ENCODE data around the gene KDM4B. TPM values are rescaled to one million over a fixed set of nuclear protein-coding genes. Genes with fewer than 3 reads are reported as not detected.

Gene KDM4B
- total and polyA plus RNA-seq, 4 donors, result 17.1 to 49.5 (median 24.7) TPM

DNA sequence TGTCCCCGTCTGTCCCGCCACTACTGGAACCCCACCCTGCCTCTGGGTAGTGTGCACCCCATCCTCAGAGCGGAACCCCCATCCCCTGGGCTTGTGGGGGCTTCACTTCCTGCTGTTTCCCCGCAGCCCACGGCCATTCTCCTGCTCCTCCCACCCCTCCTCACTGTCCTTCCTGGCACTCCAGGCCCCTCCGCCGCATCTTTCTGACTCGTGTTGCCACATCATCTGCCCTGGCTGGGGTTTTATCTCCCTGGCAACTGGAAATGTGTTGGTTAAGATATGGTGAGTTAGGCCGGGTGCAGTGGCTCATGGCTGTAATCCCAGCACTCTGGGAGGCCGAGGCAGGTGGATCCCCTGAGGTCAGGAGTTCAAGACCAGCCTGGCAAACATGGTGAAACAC is 37.3 kb downstream of the KDM4B start:
- TF ChIP-seq, protein P1, sequence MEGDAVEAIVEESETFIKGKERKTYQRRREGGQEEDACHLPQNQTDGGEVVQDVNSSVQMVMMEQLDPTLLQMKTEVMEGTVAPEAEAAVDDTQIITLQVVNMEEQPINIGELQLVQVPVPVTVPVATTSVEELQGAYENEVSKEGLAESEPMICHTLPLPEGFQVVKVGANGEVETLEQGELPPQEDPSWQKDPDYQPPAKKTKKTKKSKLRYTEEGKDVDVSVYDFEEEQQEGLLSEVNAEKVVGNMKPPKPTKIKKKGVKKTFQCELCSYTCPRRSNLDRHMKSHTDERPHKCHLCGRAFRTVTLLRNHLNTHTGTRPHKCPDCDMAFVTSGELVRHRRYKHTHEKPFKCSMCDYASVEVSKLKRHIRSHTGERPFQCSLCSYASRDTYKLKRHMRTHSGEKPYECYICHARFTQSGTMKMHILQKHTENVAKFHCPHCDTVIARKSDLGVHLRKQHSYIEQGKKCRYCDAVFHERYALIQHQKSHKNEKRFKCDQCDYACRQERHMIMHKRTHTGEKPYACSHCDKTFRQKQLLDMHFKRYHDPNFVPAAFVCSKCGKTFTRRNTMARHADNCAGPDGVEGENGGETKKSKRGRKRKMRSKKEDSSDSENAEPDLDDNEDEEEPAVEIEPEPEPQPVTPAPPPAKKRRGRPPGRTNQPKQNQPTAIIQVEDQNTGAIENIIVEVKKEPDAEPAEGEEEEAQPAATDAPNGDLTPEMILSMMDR (IDR thresholded peaks at IDR 0.05; ENCODE audit: control extremely low read depth, extremely low read depth), result no peak
- no peak for ATAC-seq (ENCODE audit: insufficient read depth, low FRiP score)
- WGBS, 2 donors, result 45 to 65% methylated on average over 9 to 10 of the region's 10 CpGs

DNA sequence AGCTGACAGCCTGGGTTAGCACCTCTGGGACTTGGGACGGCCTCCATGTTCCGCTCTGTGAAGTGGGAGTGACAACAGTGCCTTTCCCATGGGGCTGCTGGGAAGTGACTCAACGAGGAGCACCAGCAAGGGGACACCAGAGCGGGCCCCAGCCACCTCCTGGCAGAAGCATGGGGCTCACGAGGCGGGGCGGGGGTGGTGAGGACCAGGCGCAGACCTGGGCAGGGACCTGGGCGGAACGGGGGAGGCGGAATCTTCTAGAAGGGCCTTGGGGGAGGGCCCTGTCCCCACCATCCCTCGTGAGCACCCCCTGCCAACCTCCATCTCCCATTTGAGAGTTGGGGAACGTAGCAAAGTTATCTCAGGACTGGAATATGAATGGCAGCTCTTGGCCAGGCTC is 37.9 kb downstream of the KDM4B start:
- DNase-seq (no peak), ATAC-seq (ENCODE audit: insufficient read depth, low FRiP score) (no peak)
- Histone ChIP-seq H3K27me3 (ENCODE audit: control insufficient read depth in 3 of 3, insufficient read depth in 3 of 3, low read length in 2 of 3) (no peaks in the 10 kb centered on the region), H3K4me1 (ENCODE audit: control insufficient read depth in 5 of 5, insufficient read depth in 5 of 5, low read length in 5 of 5) (peaks cover 0 to 2% (median 0%) of the 10 kb centered on the region in 5 donors), H3K27ac (ENCODE audit: low read depth in 1 of 2, low read length in 1 of 2) (no peak overlapping the region), H3K9ac (ENCODE audit: insufficient read depth in 1 of 2, low read length in 2 of 2) (no peak overlapping the region), H3K36me3 (ENCODE audit: control insufficient read depth in 4 of 4, insufficient read depth in 4 of 4, low read length in 4 of 4) (peaks cover 0 to 3% (median 0%) of the 10 kb centered on the region in 4 donors), H3K4me3 (no peak overlapping the region), H3K9me3 (ENCODE audit: control insufficient read depth in 4 of 4, insufficient read depth in 3 of 4, low read length in 3 of 4) (no peaks in the 10 kb centered on the region)
- TF ChIP-seq, protein P1 (IDR thresholded peaks at IDR 0.05; ENCODE audit: control extremely low read depth, extremely low read depth), result no peak
- whole genome bisulfite sequencing, 2 donors, result 91% methylated on average over 13 of the region's 13 CpGs

More for the DNA sequence above, 37.3 kb downstream of the KDM4B start:
- Histone ChIP-seq H3K27me3 (ENCODE audit: control insufficient read depth in 3 of 3, insufficient read depth in 3 of 3, low read length in 2 of 3) (no peaks in the 10 kb centered on the region), H3K4me3 (no peak overlapping the region), H3K36me3 (ENCODE audit: control insufficient read depth in 4 of 4, insufficient read depth in 4 of 4, low read length in 4 of 4) (peaks cover 0 to 3% (median 0%) of the 10 kb centered on the region in 4 donors), H3K9me3 (ENCODE audit: control insufficient read depth in 4 of 4, insufficient read depth in 3 of 4, low read length in 3 of 4) (no peaks in the 10 kb centered on the region), H3K9ac (ENCODE audit: insufficient read depth in 1 of 2, low read length in 2 of 2) (no peak overlapping the region), H3K4me1 (ENCODE audit: control insufficient read depth in 5 of 5, insufficient read depth in 5 of 5, low read length in 5 of 5) (peaks cover 0 to 2% (median 0%) of the 10 kb centered on the region in 5 donors), H3K27ac (ENCODE audit: low read depth in 1 of 2, low read length in 1 of 2) (no peak overlapping the region)
- no peak for DNase-seq

DNA sequence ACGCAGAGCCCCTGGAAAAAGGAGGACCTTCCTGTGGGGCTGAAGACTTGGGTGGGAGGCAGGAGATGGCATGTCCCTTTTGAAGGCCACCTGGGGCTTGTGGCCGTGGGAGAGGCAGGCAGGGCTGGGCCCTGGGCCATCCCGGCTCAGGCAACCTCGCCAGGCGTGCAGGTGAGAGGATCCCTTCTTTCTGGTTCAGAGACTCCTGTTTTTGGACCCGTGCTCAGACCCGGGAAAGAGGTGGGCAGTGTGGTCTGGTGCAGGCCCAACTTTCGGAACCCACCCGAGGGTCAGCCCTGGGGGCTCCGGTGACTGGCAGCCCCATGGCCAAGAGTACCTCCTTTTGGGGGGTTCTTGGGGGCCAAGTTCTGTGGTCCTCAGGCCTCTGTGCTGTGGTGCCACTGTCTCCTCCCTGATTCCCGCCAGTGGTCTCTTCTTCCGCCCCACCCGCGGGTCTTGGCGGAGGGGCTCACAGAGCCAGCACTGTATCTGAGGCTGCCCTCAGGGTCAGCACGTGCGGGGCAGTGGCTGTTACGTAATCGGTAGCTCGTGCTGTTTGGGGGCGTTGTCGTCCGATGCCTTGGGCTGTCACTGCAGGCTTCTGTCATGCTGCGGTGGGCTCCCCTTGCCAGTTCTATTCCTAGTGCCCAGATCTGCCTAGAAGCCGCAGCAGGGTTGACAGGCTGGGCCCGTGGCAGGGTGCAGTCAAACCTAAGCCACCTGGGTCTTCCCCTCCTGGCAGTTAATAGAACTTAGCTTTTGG is 42.7 kb downstream of the KDM4B start:
- 86 to 87% methylated on average over 26 of the region's 26 CpGs for WGBS, 2 donors
- ATAC-seq (ENCODE audit: insufficient read depth, low FRiP score) (no peak), DNase-seq (peak in 1 of 3 donors; percentile 34)
- Histone ChIP-seq H3K27me3 (ENCODE audit: control insufficient read depth in 3 of 3, insufficient read depth in 3 of 3, low read length in 2 of 3) (no peaks in the 10 kb centered on the region), H3K36me3 (ENCODE audit: control insufficient read depth in 4 of 4, insufficient read depth in 4 of 4, low read length in 4 of 4) (peaks cover 0 to 14% (median under 1%) of the 10 kb centered on the region in 4 donors), H3K4me3 (no peak overlapping the region), H3K9ac (ENCODE audit: insufficient read depth in 1 of 2, low read length in 2 of 2) (no peak overlapping the region), H3K4me1 (ENCODE audit: control insufficient read depth in 5 of 5, insufficient read depth in 5 of 5, low read length in 5 of 5) (peaks cover 0 to 3% (median 0%) of the 10 kb centered on the region in 5 donors), H3K27ac (ENCODE audit: low read depth in 1 of 2, low read length in 1 of 2) (no peak overlapping the region), H3K9me3 (ENCODE audit: control insufficient read depth in 4 of 4, insufficient read depth in 3 of 4, low read length in 3 of 4) (no peaks in the 10 kb centered on the region)
- TF ChIP-seq, protein P1 (IDR thresholded peaks at IDR 0.05; ENCODE audit: control extremely low read depth, extremely low read depth), result no peak
